Neural cell (in vitro differentiated cells): ENCODE data around the gene EEF1AKMT3. TPM values are rescaled to one million over a fixed set of nuclear protein-coding genes. Genes with fewer than 3 reads are reported as not detected.

ENCODE experiments used
- H2AFZ ChIP-seq: fragments of 200-600, 300-800 bp; sonication (generic), shearing (Covaris generic); 2 replicates; pipeline ENCODE4 v1.6.0; 2014; ENCODE audit warnings: low read depth, mild to moderate bottlenecking, antibody characterized with exemption, low read length, moderate library complexity
- H3F3A ChIP-seq: fragments of 200-600 bp; shearing (Covaris generic); 2 replicates; pipeline ENCODE4 v1.6.1; 2016; ENCODE audit warnings: mild to moderate bottlenecking, moderate library complexity, mixed read lengths, antibody characterized with exemption, low read length; ENCODE audit not compliant: insufficient read depth, poor library complexity, severe bottlenecking
- H3K27ac ChIP-seq: fragments of 200-600, 300-800 bp; sonication (generic), shearing (Covaris generic); 2 replicates; pipeline ENCODE4 v1.5.1; 2014; ENCODE audit warnings: mild to moderate bottlenecking, low read length, moderate library complexity
- H3K27me3 ChIP-seq: fragments of 300-800, 200-600 bp; sonication (generic), shearing (Covaris generic); 2 replicates; pipeline ENCODE4 v1.6.0; 2014; ENCODE audit warnings: mild to moderate bottlenecking, low read depth, low read length, moderate library complexity; ENCODE audit not compliant: insufficient read depth
- H3K36me3 ChIP-seq: fragments of 300-800, 200-600 bp; sonication (generic), shearing (Covaris generic); 2 replicates; pipeline ENCODE4 v1.5.1; 2014; ENCODE audit warnings: mild to moderate bottlenecking, antibody characterized with exemption, low read length, moderate library complexity; ENCODE audit not compliant: insufficient read depth
- H3K4me2 ChIP-seq: fragments of 300-800, 200-600 bp; sonication (generic), shearing (Covaris generic); 2 replicates; pipeline ENCODE4 v1.6.0; 2014; ENCODE audit warnings: mild to moderate bottlenecking, low read length
- H3K4me3 ChIP-seq: fragments of 300-800, 200-600 bp; sonication (generic), shearing (Covaris generic); 2 replicates; pipeline ENCODE4 v1.5.1; 2014; ENCODE audit warnings: mild to moderate bottlenecking, low read length, moderate library complexity
- H3K79me2 ChIP-seq: fragments of 200-600 bp; shearing (Covaris generic); replicated peaks from 2 replicates; pipeline ENCODE4 v1.6.0; 2014; ENCODE audit warnings: mild to moderate bottlenecking, low read length, moderate library complexity; ENCODE audit not compliant: insufficient read depth
- H3K9ac ChIP-seq: fragments of 300-800, 200-600 bp; sonication (generic), shearing (Covaris generic); 2 replicates; pipeline ENCODE4 v1.6.1; 2016; ENCODE audit warnings: mild to moderate bottlenecking, low read length, mixed read lengths
- H3K9me2 ChIP-seq: fragments of 200-600 bp; shearing (Covaris generic); 2 replicates; pipeline ENCODE4 v1.6.1; 2016; ENCODE audit warnings: mild to moderate bottlenecking, low read length, mixed read lengths; ENCODE audit not compliant: insufficient read depth
- H3K9me3 ChIP-seq: fragments of 200-600, 300-800 bp; sonication (generic), shearing (Covaris generic); 2 replicates; pipeline ENCODE4 v1.6.1; 2016; ENCODE audit warnings: mild to moderate bottlenecking, mixed run types, low read length, moderate library complexity, mixed read lengths
- H4K20me1 ChIP-seq: fragments of 200-600 bp; shearing (Covaris generic); 2 replicates; pipeline ENCODE4 v1.6.1; 2016; ENCODE audit warnings: mild to moderate bottlenecking, mixed run types; ENCODE audit not compliant: insufficient read depth
- CTCF ChIP-seq: fragments of 450-650 bp; IDR thresholded peaks from 2 replicates; pipeline ENCODE4 v1.5.1; 2014; ENCODE audit warnings: antibody characterized with exemption, mild to moderate bottlenecking, moderate library complexity; ENCODE audit not compliant: poor library complexity, severe bottlenecking
- EP300 ChIP-seq: fragments of 450-650 bp; conservative IDR thresholded peaks from 2 replicates; pipeline ENCODE4 v1.6.1; 2014; ENCODE audit warnings: antibody characterized with exemption, mild to moderate bottlenecking, moderate library complexity; ENCODE audit not compliant: poor library complexity, severe bottlenecking
- EZH2 ChIP-seq: fragments of 200-600, 300-800 bp; shearing (Covaris generic), sonication (generic); IDR thresholded peaks from 2 replicates; pipeline ENCODE4 v1.6.1; 2014; ENCODE audit warnings: antibody characterized with exemption, low read length, borderline replicate concordance, mild to moderate bottlenecking; ENCODE audit not compliant: insufficient read depth, poor library complexity, severe bottlenecking
- MXI1 ChIP-seq: fragments of 450-650 bp; conservative IDR thresholded peaks from 2 replicates; pipeline ENCODE4 v1.6.1; 2014; ENCODE audit warnings: antibody characterized with exemption, mild to moderate bottlenecking; ENCODE audit not compliant: poor library complexity, severe bottlenecking
- POLR2AphosphoS5 ChIP-seq: IDR thresholded peaks from 2 replicates; pipeline ENCODE4 v1.6.1; 2012
- RAD21 ChIP-seq: fragments of 450-650 bp; conservative IDR thresholded peaks from 2 replicates; pipeline ENCODE4 v1.6.1; 2014; ENCODE audit warnings: antibody characterized with exemption, mild to moderate bottlenecking, moderate library complexity
- REST ChIP-seq: IDR thresholded peaks from 2 replicates; pipeline ENCODE4 v1.6.1; 2012; ENCODE audit warnings: borderline replicate concordance
- SMC3 ChIP-seq: fragments of 450-650 bp; conservative IDR thresholded peaks from 2 replicates; pipeline ENCODE4 v1.6.1; 2014; ENCODE audit warnings: antibody characterized with exemption, mild to moderate bottlenecking, moderate library complexity; ENCODE audit not compliant: poor library complexity
- TAF1 ChIP-seq: IDR thresholded peaks from 2 replicates; pipeline ENCODE4 v1.6.1; 2012; ENCODE audit warnings: low read depth
- polyA plus RNA-seq: library from polyadenylated mRNA; depleted of rRNA; stranded (reverse); fragments of >200 nt; gene quantifications from 2 replicates; pipeline ENCODE4 v1.2.3, GENCODE V29; 2014

The EEF1AKMT3 gene
- polyA plus RNA-seq, 1 donor from 2014 or later, result 1.6 TPM

- Histone ChIP-seq H4K20me1 (no peaks in the 10 kb centered on the region), H3K4me3 (no peak overlapping the region), H3K4me2 (no peak overlapping the region), H3K9ac (no peak overlapping the region), H3K27ac (no peak overlapping the region), H3K9me3 (no peaks in the 10 kb centered on the region), H3F3A (no peaks in the 10 kb centered on the region), H3K9me2 (no peaks in the 10 kb centered on the region), H3K27me3 (no peaks in the 10 kb centered on the region), H2AFZ (no peak overlapping the region), H3K36me3 (no peaks in the 10 kb centered on the region), H3K79me2 (peaks cover 10% of the 10 kb centered on the region)
- TF ChIP-seq RAD21, result no peak
- TF ChIP-seq REST, result no peak
- no peak for TF ChIP-seq EP300
- TF ChIP-seq MXI1, result no peak
- no peak for TF ChIP-seq SMC3
- TF ChIP-seq TAF1, result no peak
- TF ChIP-seq CTCF, result no peak
- no peak for TF ChIP-seq EZH2
- no peak for TF ChIP-seq POLR2AphosphoS5
Measured at GRCh38 chr12:57783861-57784260, 11.4 kb downstream of the EEF1AKMT3 start.

GRCh38 chr12:57793920-57794319 is 21.5 kb downstream of the EEF1AKMT3 start:
- Histone ChIP-seq H3K9me3 (no peaks in the 10 kb centered on the region), H3K4me2 (no peak overlapping the region), H3K9me2 (no peaks in the 10 kb centered on the region), H2AFZ (no peak overlapping the region), H3F3A (no peaks in the 10 kb centered on the region), H3K9ac (no peak overlapping the region), H3K36me3 (no peaks in the 10 kb centered on the region), H3K27ac (no peak overlapping the region), H3K4me3 (no peak overlapping the region), H3K27me3 (no peaks in the 10 kb centered on the region), H4K20me1 (no peaks in the 10 kb centered on the region), H3K79me2 (no peaks in the 10 kb centered on the region)
- no peak for TF ChIP-seq RAD21

- H3K36me3 ChIP-seq, result no peaks in the 10 kb centered on the region
- H2AFZ ChIP-seq, result no peak overlapping the region
- H3K79me2 ChIP-seq, result no peaks in the 10 kb centered on the region
Measured at GRCh38 chr12:57795354-57795753, 22.9 kb downstream of the EEF1AKMT3 start.

More at GRCh38 chr12:57795354-57795753, 22.9 kb downstream of the EEF1AKMT3 start:
- Histone ChIP-seq H3K9me2 (no peaks in the 10 kb centered on the region), H3K9ac (no peak overlapping the region), H3K9me3 (no peaks in the 10 kb centered on the region), H3K27ac (no peak overlapping the region), H3F3A (no peaks in the 10 kb centered on the region), H4K20me1 (no peaks in the 10 kb centered on the region), H3K4me2 (no peak overlapping the region), H3K4me3 (no peak overlapping the region), H3K27me3 (no peaks in the 10 kb centered on the region)
- TF ChIP-seq REST (no peak), SMC3 (no peak), MXI1 (no peak), EZH2 (no peak), CTCF (no peak), POLR2AphosphoS5 (no peak), EP300 (no peak)
